ENCODE data around the gene RPS2. TPM values are rescaled to one million over a fixed set of nuclear protein-coding genes. Genes with fewer than 3 reads are reported as not detected.
"Not testable (repeated sequence)": the region's sequence is repeated elsewhere in the genome, so short reads cannot be mapped to it uniquely, and the experiment has no call there.

The RPS2 gene
- total RNA-seq: 5,082 and 6,563 TPM in 2 replicates

- FAIRE-seq (no peak), DNase-seq (ENCODE audit: low read depth) (peak; percentile 91)
- H3K4me3 ChIP-seq (ENCODE audit: low read depth, low read length): peak within 1 kb of the TSS; percentile 91
- H3K27me3 ChIP-seq (ENCODE audit: control insufficient read depth, insufficient read depth, low read length): no peaks in the 10 kb centered on the region
- no peak for TF ChIP-seq CTCF (IDR thresholded peaks at IDR 0.05; ENCODE audit: insufficient read depth, low read length, severe bottlenecking)
- H3K36me3 ChIP-seq (ENCODE audit: control insufficient read depth, insufficient read depth, low read length): peaks cover 15% of the 10 kb centered on the region
These were observed at the start of gene RPS2 for GRCh38 chr16:1964506-1965395. TSS of gene RPS2 (minus strand) at chr16:1964826. CDS start at chr16:1964625, 201 bp downstream.

GRCh38 chr16:2013527-2013926, 48.9 kb upstream of the RPS2 start:
- Histone ChIP-seq H3K27me3 (ENCODE audit: control insufficient read depth, insufficient read depth, low read length) (no peaks in the 10 kb centered on the region), H3K4me3 (ENCODE audit: low read depth, low read length) (no peak overlapping the region), H3K36me3 (ENCODE audit: control insufficient read depth, insufficient read depth, low read length) (no peaks in the 10 kb centered on the region)
- DNase-seq (ENCODE audit: low read depth) (no peak), FAIRE-seq (no peak)
- no peak for TF ChIP-seq CTCF (IDR thresholded peaks at IDR 0.05; ENCODE audit: insufficient read depth, low read length, severe bottlenecking)

GRCh38 chr16:2011726-2012125, 47.1 kb upstream of the RPS2 start:
- H3K4me3 ChIP-seq (ENCODE audit: low read depth, low read length); H3K36me3 ChIP-seq (ENCODE audit: control insufficient read depth, insufficient read depth, low read length); DNase-seq (ENCODE audit: low read depth); FAIRE-seq; H3K27me3 ChIP-seq (ENCODE audit: control insufficient read depth, insufficient read depth, low read length): not testable (repeated sequence)

GRCh38 chr16:2009791-2010510, 45.3 kb upstream of the RPS2 start, which contains the start of gene ZNF598:
TSS of gene ZNF598 (minus strand) at chr16:2009821.
- FAIRE-seq (no peak), DNase-seq (ENCODE audit: low read depth) (peak; percentile 52)
- peaks cover 17% of the 10 kb centered on the region for H3K36me3 ChIP-seq (ENCODE audit: control insufficient read depth, insufficient read depth, low read length)
- TF ChIP-seq CTCF (IDR thresholded peaks at IDR 0.05; ENCODE audit: insufficient read depth, low read length, severe bottlenecking): peak; percentile 9
- H3K27me3 ChIP-seq (ENCODE audit: control insufficient read depth, insufficient read depth, low read length): no peaks in the 10 kb centered on the region
- peak within 1 kb of the TSS; percentile 59 for H3K4me3 ChIP-seq (ENCODE audit: low read depth, low read length)

GRCh38 chr16:2009164-2009711, 44.6 kb upstream of the RPS2 start:
- H3K4me3 ChIP-seq (ENCODE audit: low read depth, low read length): peak overlapping the region; percentile 59
- no peak for FAIRE-seq
- H3K27me3 ChIP-seq (ENCODE audit: control insufficient read depth, insufficient read depth, low read length): no peaks in the 10 kb centered on the region
- no peak for TF ChIP-seq CTCF (IDR thresholded peaks at IDR 0.05; ENCODE audit: insufficient read depth, low read length, severe bottlenecking)
- peaks cover 22% of the 10 kb centered on the region for H3K36me3 ChIP-seq (ENCODE audit: control insufficient read depth, insufficient read depth, low read length)
- no peak for DNase-seq (ENCODE audit: low read depth)

GRCh38 chr16:2008631-2009163, 44.1 kb upstream of the RPS2 start:
- H3K4me3 ChIP-seq (ENCODE audit: low read depth, low read length): peak overlapping the region; percentile 59
- FAIRE-seq (no peak), DNase-seq (ENCODE audit: low read depth) (no peak)
- no peaks in the 10 kb centered on the region for H3K27me3 ChIP-seq (ENCODE audit: control insufficient read depth, insufficient read depth, low read length)
- no peak for TF ChIP-seq CTCF (IDR thresholded peaks at IDR 0.05; ENCODE audit: insufficient read depth, low read length, severe bottlenecking)
- H3K36me3 ChIP-seq (ENCODE audit: control insufficient read depth, insufficient read depth, low read length): peaks cover 23% of the 10 kb centered on the region
